Neural cell (in vitro differentiated cells): Measurements from ENCODE around the gene HORMAD2. TPM values are rescaled to one million over a fixed set of nuclear protein-coding genes. Genes with fewer than 3 reads are reported as not detected.

ENCODE experiments used
- H2AFZ ChIP-seq: fragments of 200-600, 300-800 bp; sonication (generic), shearing (Covaris generic); 2 replicates; pipeline ENCODE4 v1.6.0; 2014; ENCODE audit warnings: low read depth, mild to moderate bottlenecking, antibody characterized with exemption, low read length, moderate library complexity
- H3F3A ChIP-seq: fragments of 200-600 bp; shearing (Covaris generic); 2 replicates; pipeline ENCODE4 v1.6.1; 2016; ENCODE audit warnings: mild to moderate bottlenecking, moderate library complexity, mixed read lengths, antibody characterized with exemption, low read length; ENCODE audit not compliant: insufficient read depth, poor library complexity, severe bottlenecking
- H3K27ac ChIP-seq: fragments of 200-600, 300-800 bp; sonication (generic), shearing (Covaris generic); 2 replicates; pipeline ENCODE4 v1.5.1; 2014; ENCODE audit warnings: mild to moderate bottlenecking, low read length, moderate library complexity
- H3K27me3 ChIP-seq: fragments of 300-800, 200-600 bp; sonication (generic), shearing (Covaris generic); 2 replicates; pipeline ENCODE4 v1.6.0; 2014; ENCODE audit warnings: mild to moderate bottlenecking, low read depth, low read length, moderate library complexity; ENCODE audit not compliant: insufficient read depth
- H3K36me3 ChIP-seq: fragments of 300-800, 200-600 bp; sonication (generic), shearing (Covaris generic); 2 replicates; pipeline ENCODE4 v1.5.1; 2014; ENCODE audit warnings: mild to moderate bottlenecking, antibody characterized with exemption, low read length, moderate library complexity; ENCODE audit not compliant: insufficient read depth
- H3K4me2 ChIP-seq: fragments of 300-800, 200-600 bp; sonication (generic), shearing (Covaris generic); 2 replicates; pipeline ENCODE4 v1.6.0; 2014; ENCODE audit warnings: mild to moderate bottlenecking, low read length
- H3K4me3 ChIP-seq: fragments of 300-800, 200-600 bp; sonication (generic), shearing (Covaris generic); 2 replicates; pipeline ENCODE4 v1.5.1; 2014; ENCODE audit warnings: mild to moderate bottlenecking, low read length, moderate library complexity
- H3K79me2 ChIP-seq: fragments of 200-600 bp; shearing (Covaris generic); replicated peaks from 2 replicates; pipeline ENCODE4 v1.6.0; 2014; ENCODE audit warnings: mild to moderate bottlenecking, low read length, moderate library complexity; ENCODE audit not compliant: insufficient read depth
- H3K9ac ChIP-seq: fragments of 300-800, 200-600 bp; sonication (generic), shearing (Covaris generic); 2 replicates; pipeline ENCODE4 v1.6.1; 2016; ENCODE audit warnings: mild to moderate bottlenecking, low read length, mixed read lengths
- H3K9me2 ChIP-seq: fragments of 200-600 bp; shearing (Covaris generic); 2 replicates; pipeline ENCODE4 v1.6.1; 2016; ENCODE audit warnings: mild to moderate bottlenecking, low read length, mixed read lengths; ENCODE audit not compliant: insufficient read depth
- H3K9me3 ChIP-seq: fragments of 200-600, 300-800 bp; sonication (generic), shearing (Covaris generic); 2 replicates; pipeline ENCODE4 v1.6.1; 2016; ENCODE audit warnings: mild to moderate bottlenecking, mixed run types, low read length, moderate library complexity, mixed read lengths
- H4K20me1 ChIP-seq: fragments of 200-600 bp; shearing (Covaris generic); 2 replicates; pipeline ENCODE4 v1.6.1; 2016; ENCODE audit warnings: mild to moderate bottlenecking, mixed run types; ENCODE audit not compliant: insufficient read depth
- CTCF ChIP-seq: fragments of 450-650 bp; IDR thresholded peaks from 2 replicates; pipeline ENCODE4 v1.5.1; 2014; ENCODE audit warnings: antibody characterized with exemption, mild to moderate bottlenecking, moderate library complexity; ENCODE audit not compliant: poor library complexity, severe bottlenecking
- EP300 ChIP-seq: fragments of 450-650 bp; conservative IDR thresholded peaks from 2 replicates; pipeline ENCODE4 v1.6.1; 2014; ENCODE audit warnings: antibody characterized with exemption, mild to moderate bottlenecking, moderate library complexity; ENCODE audit not compliant: poor library complexity, severe bottlenecking
- EZH2 ChIP-seq: fragments of 200-600, 300-800 bp; shearing (Covaris generic), sonication (generic); IDR thresholded peaks from 2 replicates; pipeline ENCODE4 v1.6.1; 2014; ENCODE audit warnings: antibody characterized with exemption, low read length, borderline replicate concordance, mild to moderate bottlenecking; ENCODE audit not compliant: insufficient read depth, poor library complexity, severe bottlenecking
- MXI1 ChIP-seq: fragments of 450-650 bp; conservative IDR thresholded peaks from 2 replicates; pipeline ENCODE4 v1.6.1; 2014; ENCODE audit warnings: antibody characterized with exemption, mild to moderate bottlenecking; ENCODE audit not compliant: poor library complexity, severe bottlenecking
- POLR2AphosphoS5 ChIP-seq: IDR thresholded peaks from 2 replicates; pipeline ENCODE4 v1.6.1; 2012
- RAD21 ChIP-seq: fragments of 450-650 bp; conservative IDR thresholded peaks from 2 replicates; pipeline ENCODE4 v1.6.1; 2014; ENCODE audit warnings: antibody characterized with exemption, mild to moderate bottlenecking, moderate library complexity
- REST ChIP-seq: IDR thresholded peaks from 2 replicates; pipeline ENCODE4 v1.6.1; 2012; ENCODE audit warnings: borderline replicate concordance
- SMC3 ChIP-seq: fragments of 450-650 bp; conservative IDR thresholded peaks from 2 replicates; pipeline ENCODE4 v1.6.1; 2014; ENCODE audit warnings: antibody characterized with exemption, mild to moderate bottlenecking, moderate library complexity; ENCODE audit not compliant: poor library complexity
- TAF1 ChIP-seq: IDR thresholded peaks from 2 replicates; pipeline ENCODE4 v1.6.1; 2012; ENCODE audit warnings: low read depth
- polyA plus RNA-seq: library from polyadenylated mRNA; depleted of rRNA; stranded (reverse); fragments of >200 nt; gene quantifications from 2 replicates; pipeline ENCODE4 v1.2.3, GENCODE V29; 2014

HORMAD2 gene
- polyA plus RNA-seq, 1 donor from 2014 or later = 1.2 TPM

- H3K36me3 ChIP-seq = no peaks in the 10 kb centered on the region
- H3K4me3 ChIP-seq = no peak overlapping the region
- no peaks in the 10 kb centered on the region for H3F3A ChIP-seq
- TF ChIP-seq POLR2AphosphoS5 (no peak), CTCF (no peak), REST (no peak), TAF1 (no peak)
- H3K27ac ChIP-seq = no peak overlapping the region
- no peaks in the 10 kb centered on the region for H3K9me3 ChIP-seq
- no peak overlapping the region for H3K9ac ChIP-seq
- no peaks in the 10 kb centered on the region for H3K27me3 ChIP-seq
- no peaks in the 10 kb centered on the region for H3K9me2 ChIP-seq
- H2AFZ ChIP-seq = no peak overlapping the region
- H3K79me2 ChIP-seq = no peaks in the 10 kb centered on the region
- H3K4me2 ChIP-seq = no peak overlapping the region
- no peaks in the 10 kb centered on the region for H4K20me1 ChIP-seq
Measured at GRCh38 chr22:30181459-30182349, 101.4 kb downstream of the HORMAD2 start.

GRCh38 chr22:30182350-30182745 is 102.1 kb downstream of the HORMAD2 start:
- TF ChIP-seq REST (no peak), TAF1 (no peak), RAD21 (no peak), EZH2 (no peak), POLR2AphosphoS5 (no peak), CTCF (no peak), EP300 (no peak), MXI1 (no peak), SMC3 (no peak)
- Histone ChIP-seq H3K36me3 (no peaks in the 10 kb centered on the region), H3F3A (no peaks in the 10 kb centered on the region)

More at GRCh38 chr22:30182350-30182745, 102.1 kb downstream of the HORMAD2 start:
- Histone ChIP-seq H3K4me3 (no peak overlapping the region), H4K20me1 (no peaks in the 10 kb centered on the region), H3K9ac (no peak overlapping the region), H3K27ac (no peak overlapping the region), H3K9me3 (no peaks in the 10 kb centered on the region), H3K79me2 (no peaks in the 10 kb centered on the region), H3K9me2 (no peaks in the 10 kb centered on the region), H3K4me2 (no peak overlapping the region), H3K27me3 (no peaks in the 10 kb centered on the region), H2AFZ (no peak overlapping the region)
